H1 (cell line): ENCODE data around the gene PHACTR1. TPM values are rescaled to one million over a fixed set of nuclear protein-coding genes. Genes with fewer than 3 reads are reported as not detected.

Experiments
- ASH2L ChIP-seq: fragments of 200-600, 300-600 bp; sonication (generic); IDR thresholded peaks from one replicate; pipeline ENCODE4 v1.7.1; 2017; ENCODE audit warnings: low read length
- CHD2 ChIP-seq: IDR thresholded peaks from 2 replicates; pipeline ENCODE4 v1.6.1; 2012; ENCODE audit warnings: low read length, improper control_type of control experiment
- CHD7 ChIP-seq: fragments of 300-600 bp; sonication (generic); IDR thresholded peaks from 2 replicates; pipeline ENCODE4 v1.7.1; 2012; ENCODE audit warnings: low read length, moderate library complexity, mild to moderate bottlenecking, inconsistent platforms; ENCODE audit not compliant: insufficient replicate concordance
- CREB1 ChIP-seq: IDR thresholded peaks from 2 replicates; pipeline ENCODE4 v1.6.1; 2012; ENCODE audit warnings: inconsistent platforms
- GABPA ChIP-seq: IDR thresholded peaks from 2 replicates; pipeline ENCODE4 v1.6.1; 2011; ENCODE audit warnings: mild to moderate bottlenecking, low read length, moderate library complexity, borderline replicate concordance; ENCODE audit not compliant: insufficient read depth
- HDAC2 ChIP-seq, 2 experiments: fragments of 300-600 bp in 1 of 2; sonication (generic) in 1 of 2; IDR thresholded peaks; 2 replicates each; pipeline ENCODE4 v1.6.1; 2011 to 2012; ENCODE audit warnings: low read depth in 2 of 2, low read length in 2 of 2, mild to moderate bottlenecking in 2 of 2, moderate library complexity in 2 of 2, borderline replicate concordance in 1 of 2, inconsistent platforms in 1 of 2
- KDM5A ChIP-seq: fragments of 200-600 bp; IDR thresholded peaks from 2 replicates; pipeline ENCODE4 v1.7.1; 2012; ENCODE audit warnings: mild to moderate bottlenecking, low read length, inconsistent platforms, mixed read lengths
- POU5F1 ChIP-seq: IDR thresholded peaks from 2 replicates; pipeline ENCODE4 v1.6.1; 2011; ENCODE audit warnings: low read depth, mild to moderate bottlenecking, low read length, moderate library complexity
- SIN3A ChIP-seq, 2 experiments: IDR thresholded peaks in 1 of 2; conservative IDR thresholded peaks in 1 of 2; 2 replicates each; pipeline ENCODE4 v1.6.1; 2011 to 2012; ENCODE audit warnings: low read length in 2 of 2, improper control_type of control experiment in 1 of 2, low read depth in 1 of 2, mild to moderate bottlenecking in 1 of 2
- USF2 ChIP-seq: IDR thresholded peaks from 2 replicates; pipeline ENCODE4 v1.6.1; 2011; ENCODE audit warnings: low read length, improper control_type of control experiment
- YY1 ChIP-seq: IDR thresholded peaks from 2 replicates; pipeline ENCODE4 v1.6.1; 2011; ENCODE audit warnings: low read depth, mild to moderate bottlenecking, low read length
- polyA plus RNA-seq, 7 experiments: library from polyadenylated mRNA; depleted of rRNA in 3 of 7; stranded (reverse) in 5 of 7; unstranded in 2 of 7; fragments of >200 nt in 5 of 7; fragments of 200-250 nt in 2 of 7; gene quantifications; 1 replicate in 5 of 7; 2 replicates in 1 of 7; 4 replicates in 1 of 7; pipeline versions ENCODE4 v1.2.1 to v1.2.3, GENCODE V29; 2011 to 2013; ENCODE audit warnings: missing spikeins in 2 of 7, mixed read lengths in 2 of 7
- total RNA-seq: library from RNA; stranded (reverse); fragmentation: NEBNext Ultra II Directional; extraction: Animal tissue kit (Norgen Biotek cat#: 25700); gene quantifications from 2 replicates; pipeline ENCODE4 v1.2.1, GENCODE V29; 2021

The PHACTR1 gene
- total and polyA plus RNA-seq, 2 of the 8 experiments (the other 6 are each of a cell fraction or from before 2014, with no cell fraction given), result 3.9 to 17.1 TPM

GRCh38 chr6:12909833-12910232 is 193.3 kb downstream of the PHACTR1 start (continued):
- TF ChIP-seq CHD7 (no peak), CHD2 (no peak), CREB1 (no peak), GABPA (no peak), HDAC2 (IDR thresholded peaks at IDR 0.05; ENCODE audit: borderline replicate concordance in 1 of 2, low read depth in 2 of 2, low read length in 2 of 2) (no peak), YY1 (no peak), USF2 (no peak), SIN3A (conservative IDR thresholded peaks at IDR 0.05 in 1 of 2, IDR thresholded peaks at IDR 0.05 in 1 of 2; ENCODE audit: low read depth in 1 of 2, low read length in 2 of 2) (no peak), ASH2L (no peak), KDM5A (no peak), POU5F1 (no peak)
